ENCODE results near the gene PCDHB16.
A peak's percentile ranks its signal among the peaks of the same experiment; 100 is the strongest.
"Not testable (repeated sequence)": the region's sequence is repeated elsewhere in the genome, so short reads cannot be mapped to it uniquely, and the experiment has no call there.

The PCDHB16 gene

GRCh38 chr5:141184117-141184855 is 2.1 kb downstream of the PCDHB16 start:
- H2BK12ac ChIP-seq (ENCODE audit: low read length); H3K4ac ChIP-seq (ENCODE audit: low read length); H3K18ac ChIP-seq (ENCODE audit: low read length); DNase-seq (ENCODE audit: low spot score); H2BK120ac ChIP-seq (ENCODE audit: low read depth, low read length); H2BK15ac ChIP-seq (ENCODE audit: low read length); H3K4me2 ChIP-seq (ENCODE audit: insufficient read depth, low read length, poor library complexity, severe bottlenecking); H3K4me3 ChIP-seq (ENCODE audit: low read length in 2 of 2); H4K8ac ChIP-seq (ENCODE audit: low read depth, low read length); H3K9ac ChIP-seq (ENCODE audit: low read depth, low read length, poor library complexity); H3K27me3 ChIP-seq (ENCODE audit: control insufficient read depth in 3 of 3, insufficient read depth in 3 of 3, low read depth in 1 of 3, low read length in 3 of 3); H3K79me1 ChIP-seq (ENCODE audit: low read depth, low read length); H3K23ac ChIP-seq (ENCODE audit: low read depth, low read length, poor library complexity); H3K14ac ChIP-seq (ENCODE audit: low read length); H3K36me3 ChIP-seq (replicated peaks in 1 of 2; ENCODE audit: control insufficient read depth in 2 of 2, insufficient read depth in 2 of 2, low read length in 2 of 2); H3K4me1 ChIP-seq (ENCODE audit: control insufficient read depth in 2 of 2, insufficient read depth in 1 of 2, low read depth in 1 of 2, low read length in 2 of 2); H2BK5ac ChIP-seq (ENCODE audit: low read length); H2AFZ ChIP-seq (ENCODE audit: low read length); H3K27ac ChIP-seq (replicated peaks; ENCODE audit: low read length); H4K91ac ChIP-seq (ENCODE audit: low read depth, low read length, poor library complexity); H2AK5ac ChIP-seq (ENCODE audit: low read depth, low read length): not testable (repeated sequence)
- no CpG with 5 or more reads among the region's 69 CpGs for WGBS, 2 donors (ENCODE audit: extremely low coverage in 2 of 2, insufficient read length in 2 of 2, insufficient replicate concordance in 1 of 2)
- H3K9me3 ChIP-seq (replicated peaks in 1 of 2; ENCODE audit: control insufficient read depth in 2 of 2, insufficient read depth in 1 of 2, low read depth in 1 of 2, low read length in 2 of 2) = peaks cover 4 to 29% of the 10 kb centered on the region in 2 donors

GRCh38 chr5:141186897-141187512 is 4.8 kb downstream of the PCDHB16 start, which contains the start of gene PCDHB9:
PCDHB9 (plus strand) TSS chr5:141187161; CDS start chr5:141187319, 158 bp downstream.
- Histone ChIP-seq H3K4ac (ENCODE audit: low read length) (no peak within 1 kb of the TSS), H3K79me1 (ENCODE audit: low read depth, low read length) (peaks cover 2% of the 10 kb centered on the region), H2BK15ac (ENCODE audit: low read length) (no peak within 1 kb of the TSS), H2BK120ac (ENCODE audit: low read depth, low read length) (no peak within 1 kb of the TSS), H2BK5ac (ENCODE audit: low read length) (no peak within 1 kb of the TSS), H3K18ac (ENCODE audit: low read length) (no peak within 1 kb of the TSS), H3K9ac (ENCODE audit: low read depth, low read length, poor library complexity) (no peak within 1 kb of the TSS), H2AFZ (ENCODE audit: low read length) (peak within 1 kb of the TSS; percentile 81), H4K8ac (ENCODE audit: low read depth, low read length) (no peak within 1 kb of the TSS), H2AK5ac (ENCODE audit: low read depth, low read length) (no peak within 1 kb of the TSS), H3K27me3 (ENCODE audit: control insufficient read depth in 3 of 3, insufficient read depth in 3 of 3, low read depth in 1 of 3, low read length in 3 of 3) (no peaks in the 10 kb centered on the region), H3K9me3 (replicated peaks in 1 of 2; ENCODE audit: control insufficient read depth in 2 of 2, insufficient read depth in 1 of 2, low read depth in 1 of 2, low read length in 2 of 2) (peaks cover 4 to 46% of the 10 kb centered on the region in 2 donors), H3K4me1 (ENCODE audit: control insufficient read depth in 2 of 2, insufficient read depth in 1 of 2, low read depth in 1 of 2, low read length in 2 of 2) (no peaks in the 10 kb centered on the region), H3K4me2 (ENCODE audit: insufficient read depth, low read length, poor library complexity, severe bottlenecking) (no peak within 1 kb of the TSS), H3K27ac (replicated peaks; ENCODE audit: low read length) (no peak within 1 kb of the TSS), H4K91ac (ENCODE audit: low read depth, low read length, poor library complexity) (no peak within 1 kb of the TSS), H3K4me3 (ENCODE audit: low read length in 2 of 2) (peak within 1 kb of the TSS in 1 of 2 donors; percentile 24), H3K14ac (ENCODE audit: low read length) (no peak within 1 kb of the TSS), H3K36me3 (replicated peaks in 1 of 2; ENCODE audit: control insufficient read depth in 2 of 2, insufficient read depth in 2 of 2, low read length in 2 of 2) (no peaks in the 10 kb centered on the region), H2BK12ac (ENCODE audit: low read length) (no peak within 1 kb of the TSS), H3K23ac (ENCODE audit: low read depth, low read length, poor library complexity) (no peak within 1 kb of the TSS)
- WGBS, 2 donors (ENCODE audit: extremely low coverage in 2 of 2, insufficient read length in 2 of 2, insufficient replicate concordance in 1 of 2) = no CpG with 5 or more reads among the region's 9 CpGs
- DNase-seq (ENCODE audit: low spot score) = no peak

GRCh38 chr5:141188682-141189081 is 6.5 kb downstream of the PCDHB16 start:
- H3K9me3 ChIP-seq (replicated peaks in 1 of 2; ENCODE audit: control insufficient read depth in 2 of 2, insufficient read depth in 1 of 2, low read depth in 1 of 2, low read length in 2 of 2) = peaks cover 3 to 40% of the 10 kb centered on the region in 2 donors
- not testable (repeated sequence) for DNase-seq (ENCODE audit: low spot score)

GRCh38 chr5:141189131-141189530 is 6.9 kb downstream of the PCDHB16 start:
- H3K23ac ChIP-seq (ENCODE audit: low read depth, low read length, poor library complexity); H3K4me3 ChIP-seq (ENCODE audit: low read length in 2 of 2); H4K91ac ChIP-seq (ENCODE audit: low read depth, low read length, poor library complexity); H3K27ac ChIP-seq (replicated peaks; ENCODE audit: low read length); H3K4ac ChIP-seq (ENCODE audit: low read length); H3K18ac ChIP-seq (ENCODE audit: low read length); DNase-seq (ENCODE audit: low spot score); H3K4me2 ChIP-seq (ENCODE audit: insufficient read depth, low read length, poor library complexity, severe bottlenecking); H3K9ac ChIP-seq (ENCODE audit: low read depth, low read length, poor library complexity); H3K36me3 ChIP-seq (replicated peaks in 1 of 2; ENCODE audit: control insufficient read depth in 2 of 2, insufficient read depth in 2 of 2, low read length in 2 of 2); H2AK5ac ChIP-seq (ENCODE audit: low read depth, low read length); H2BK12ac ChIP-seq (ENCODE audit: low read length); H2BK120ac ChIP-seq (ENCODE audit: low read depth, low read length); H3K27me3 ChIP-seq (ENCODE audit: control insufficient read depth in 3 of 3, insufficient read depth in 3 of 3, low read depth in 1 of 3, low read length in 3 of 3); H3K79me1 ChIP-seq (ENCODE audit: low read depth, low read length); H2BK15ac ChIP-seq (ENCODE audit: low read length); H2BK5ac ChIP-seq (ENCODE audit: low read length); H3K14ac ChIP-seq (ENCODE audit: low read length); H3K4me1 ChIP-seq (ENCODE audit: control insufficient read depth in 2 of 2, insufficient read depth in 1 of 2, low read depth in 1 of 2, low read length in 2 of 2); H4K8ac ChIP-seq (ENCODE audit: low read depth, low read length); H2AFZ ChIP-seq (ENCODE audit: low read length): not testable (repeated sequence)
- H3K9me3 ChIP-seq (replicated peaks in 1 of 2; ENCODE audit: control insufficient read depth in 2 of 2, insufficient read depth in 1 of 2, low read depth in 1 of 2, low read length in 2 of 2) = peaks cover 3 to 39% of the 10 kb centered on the region in 2 donors
- no CpG with 5 or more reads among the region's 35 CpGs for WGBS, 2 donors (ENCODE audit: extremely low coverage in 2 of 2, insufficient read length in 2 of 2, insufficient replicate concordance in 1 of 2)

More at GRCh38 chr5:141188682-141189081, 6.5 kb downstream of the PCDHB16 start:
- not testable (repeated sequence) for H3K9ac ChIP-seq (ENCODE audit: low read depth, low read length, poor library complexity); H3K79me1 ChIP-seq (ENCODE audit: low read depth, low read length); H3K4me2 ChIP-seq (ENCODE audit: insufficient read depth, low read length, poor library complexity, severe bottlenecking); H4K8ac ChIP-seq (ENCODE audit: low read depth, low read length); H2BK15ac ChIP-seq (ENCODE audit: low read length); H2BK12ac ChIP-seq (ENCODE audit: low read length); H3K36me3 ChIP-seq (replicated peaks in 1 of 2; ENCODE audit: control insufficient read depth in 2 of 2, insufficient read depth in 2 of 2, low read length in 2 of 2); H2AK5ac ChIP-seq (ENCODE audit: low read depth, low read length); H2BK5ac ChIP-seq (ENCODE audit: low read length); H3K27me3 ChIP-seq (ENCODE audit: control insufficient read depth in 3 of 3, insufficient read depth in 3 of 3, low read depth in 1 of 3, low read length in 3 of 3); H3K27ac ChIP-seq (replicated peaks; ENCODE audit: low read length); H3K14ac ChIP-seq (ENCODE audit: low read length); H3K4ac ChIP-seq (ENCODE audit: low read length); H3K23ac ChIP-seq (ENCODE audit: low read depth, low read length, poor library complexity); H3K4me1 ChIP-seq (ENCODE audit: control insufficient read depth in 2 of 2, insufficient read depth in 1 of 2, low read depth in 1 of 2, low read length in 2 of 2); H2AFZ ChIP-seq (ENCODE audit: low read length); H2BK120ac ChIP-seq (ENCODE audit: low read depth, low read length); H3K18ac ChIP-seq (ENCODE audit: low read length); H4K91ac ChIP-seq (ENCODE audit: low read depth, low read length, poor library complexity); H3K4me3 ChIP-seq (ENCODE audit: low read length in 2 of 2)
- WGBS, 2 donors (ENCODE audit: extremely low coverage in 2 of 2, insufficient read length in 2 of 2, insufficient replicate concordance in 1 of 2) = no CpG with 5 or more reads among the region's 37 CpGs

Data from neuronal stem cell (in vitro differentiated cells).